Ovary (tissue), 3 donors: ENCODE data around the gene GRIA4.

Experiments used
- EP300 ChIP-seq: sonication (generic); formaldehyde crosslinking; IDR thresholded peaks from one replicate; pipeline ENCODE4 v1.6.1; 2017; ENCODE audit warnings: antibody characterized with exemption
- POLR2A ChIP-seq: fragments of 450-650 bp; IDR thresholded peaks from one replicate; pipeline ENCODE4 v1.6.1; 2017; ENCODE audit warnings: antibody characterized with exemption, mild to moderate bottlenecking, moderate library complexity
- TF ChIP-seq, protein P1 (sequence below), 3 donors: fragments of 450-650 bp in 2 of 3; fragments of 200-600 bp in 1 of 3; IDR thresholded peaks; one replicate each; pipeline versions ENCODE4 v1.5.1 to v1.8.0; 2016 to 2022; ENCODE audit warnings: antibody characterized with exemption in 3 of 3, mild to moderate bottlenecking in 1 of 3
- donor health status: DM: no; HTN: no; CAD: no.

GRCh38 chr11:106021181-106021966 is 411.5 kb downstream of the GRIA4 start:
- TF ChIP-seq, protein P1, sequence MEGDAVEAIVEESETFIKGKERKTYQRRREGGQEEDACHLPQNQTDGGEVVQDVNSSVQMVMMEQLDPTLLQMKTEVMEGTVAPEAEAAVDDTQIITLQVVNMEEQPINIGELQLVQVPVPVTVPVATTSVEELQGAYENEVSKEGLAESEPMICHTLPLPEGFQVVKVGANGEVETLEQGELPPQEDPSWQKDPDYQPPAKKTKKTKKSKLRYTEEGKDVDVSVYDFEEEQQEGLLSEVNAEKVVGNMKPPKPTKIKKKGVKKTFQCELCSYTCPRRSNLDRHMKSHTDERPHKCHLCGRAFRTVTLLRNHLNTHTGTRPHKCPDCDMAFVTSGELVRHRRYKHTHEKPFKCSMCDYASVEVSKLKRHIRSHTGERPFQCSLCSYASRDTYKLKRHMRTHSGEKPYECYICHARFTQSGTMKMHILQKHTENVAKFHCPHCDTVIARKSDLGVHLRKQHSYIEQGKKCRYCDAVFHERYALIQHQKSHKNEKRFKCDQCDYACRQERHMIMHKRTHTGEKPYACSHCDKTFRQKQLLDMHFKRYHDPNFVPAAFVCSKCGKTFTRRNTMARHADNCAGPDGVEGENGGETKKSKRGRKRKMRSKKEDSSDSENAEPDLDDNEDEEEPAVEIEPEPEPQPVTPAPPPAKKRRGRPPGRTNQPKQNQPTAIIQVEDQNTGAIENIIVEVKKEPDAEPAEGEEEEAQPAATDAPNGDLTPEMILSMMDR (IDR thresholded peaks at IDR 0.05), result no peak
- TF ChIP-seq POLR2A, result no peak
- TF ChIP-seq EP300, result no peak
